Dorsolateral prefrontal cortex (tissue), 118 donors: Measurements from ENCODE around the gene FLYWCH2. TPM values are rescaled to one million over a fixed set of nuclear protein-coding genes. Genes with fewer than 3 reads are reported as not detected.

Experiments
- total RNA-seq, 120 experiments: library from RNA; stranded (reverse); gene quantifications; one replicate each; pipeline versions ENCODE4 v1.2.3 to v1.2.4, GENCODE V29; 2022

Gene FLYWCH2
- total RNA-seq, 120 experiments from 2014 or later: 19.4 to 46.0 (median 31.2) TPM

Other genes with a start within 250 kb of the FLYWCH2 start
- 10 to 100 TPM; 11.2 to 26.1 (median 16.7) TPM for gene KCTD5, start 200.7 kb upstream of the FLYWCH2 start, total RNA-seq
- 1 to 10 TPM in 117 of 120 experiments, under 1 TPM in 3; 0.87 to 9.0 (median 2.6) TPM for gene PRSS27, start 163.0 kb upstream of the FLYWCH2 start, total RNA-seq
- gene SRRM2, start 130.6 kb upstream of the FLYWCH2 start, total RNA-seq: 100 to 1,000 TPM; 369 to 792 (median 531) TPM
- 100 to 1,000 TPM; 150 to 306 (median 223) TPM for gene ELOB, start 105.9 kb upstream of the FLYWCH2 start, total RNA-seq
- under 1 TPM in 2 of 120 experiments, not detected in 118; 0.29 to 0.37 TPM for gene PRSS33, start 95.7 kb upstream of the FLYWCH2 start, total RNA-seq
- gene PRSS41, start 84.7 kb upstream of the FLYWCH2 start, total RNA-seq: not detected
- 1 to 10 TPM in 10 of 120 experiments, under 1 TPM in 11, not detected in 99; 0.62 to 1.6 (median 0.97) TPM for gene PRSS21, start 66.0 kb upstream of the FLYWCH2 start, total RNA-seq
- gene ZG16B, start 52.9 kb upstream of the FLYWCH2 start, total RNA-seq: 1 to 10 TPM in 1 of 120 experiments, under 1 TPM in 2, not detected in 117; 0.60 to 1.1 (median 0.88) TPM
- under 1 TPM in 2 of 120 experiments, not detected in 118; 0.50 to 0.63 TPM for gene PRSS22, start 25.0 kb upstream of the FLYWCH2 start, total RNA-seq
- 100 to 1,000 TPM in 24 of 120 experiments, 10 to 100 TPM in 96; 55.0 to 127 (median 86.7) TPM for gene FLYWCH1, start 28.7 kb downstream of the FLYWCH2 start, total RNA-seq
- under 1 TPM in 24 of 120 experiments, not detected in 96; 0.22 to 0.68 (median 0.41) TPM for gene KREMEN2, start 81.1 kb downstream of the FLYWCH2 start, total RNA-seq
- gene PAQR4, start 86.1 kb downstream of the FLYWCH2 start, total RNA-seq: 100 to 1,000 TPM in 6 of 120 experiments, 10 to 100 TPM in 114; 31.9 to 177 (median 57.8) TPM
- gene PKMYT1, start 97.2 kb downstream of the FLYWCH2 start, total RNA-seq: 10 to 100 TPM in 30 of 120 experiments, 1 to 10 TPM in 90; 2.7 to 18.6 (median 8.3) TPM
- gene CLDN9, start 129.7 kb downstream of the FLYWCH2 start, total RNA-seq: 10 to 100 TPM in 1 of 120 experiments, 1 to 10 TPM in 118, under 1 TPM in 1; 0.98 to 11.7 (median 3.4) TPM
- 1 to 10 TPM in 3 of 120 experiments, under 1 TPM in 24, not detected in 93; 0.28 to 1.5 (median 0.47) TPM for gene CLDN6, start 135.0 kb downstream of the FLYWCH2 start, total RNA-seq
- gene TNFRSF12A, start 137.2 kb downstream of the FLYWCH2 start, total RNA-seq: 10 to 100 TPM in 3 of 120 experiments, 1 to 10 TPM in 105, under 1 TPM in 9, not detected in 3; 0.58 to 15.6 (median 3.2) TPM
- gene HCFC1R1, start 140.7 kb downstream of the FLYWCH2 start, total RNA-seq: 100 to 1,000 TPM in 12 of 120 experiments, 10 to 100 TPM in 108; 50.9 to 124 (median 83.2) TPM
- 10 to 100 TPM in 31 of 120 experiments, 1 to 10 TPM in 89; 4.3 to 13.3 (median 8.8) TPM for gene THOC6, start 140.8 kb downstream of the FLYWCH2 start, total RNA-seq
- 1 to 10 TPM in 36 of 120 experiments, under 1 TPM in 81, not detected in 3; 0.25 to 2.6 (median 0.84) TPM for gene BICDL2, start 153.7 kb downstream of the FLYWCH2 start, total RNA-seq
- gene MMP25, start 163.3 kb downstream of the FLYWCH2 start, total RNA-seq: 1 to 10 TPM in 38 of 120 experiments, under 1 TPM in 76, not detected in 6; 0.12 to 7.8 (median 0.77) TPM
- gene IL32, start 182.4 kb downstream of the FLYWCH2 start, total RNA-seq: 10 to 100 TPM in 42 of 120 experiments, 1 to 10 TPM in 78; 1.7 to 41.8 (median 8.0) TPM
- under 1 TPM in 8 of 120 experiments, not detected in 112; 0.28 to 0.84 (median 0.41) TPM for gene ZSCAN10, start 216.1 kb downstream of the FLYWCH2 start, total RNA-seq
- gene ZNF205, start 229.4 kb downstream of the FLYWCH2 start, total RNA-seq: 10 to 100 TPM in 64 of 120 experiments, 1 to 10 TPM in 56; 6.4 to 18.5 (median 10.4) TPM